ENCODE measurements around the gene MRTFA.

- TF ChIP-seq PTBP1 (IDR thresholded peaks at IDR 0.05; ENCODE audit: low read depth, low read length): no peak
- no peak for TF ChIP-seq SIRT6 (IDR thresholded peaks at IDR 0.05; ENCODE audit: low read depth, low read length)
- no peak for TF ChIP-seq MLX (CRISPR knock-in tag; conservative IDR thresholded peaks at IDR 0.05)
- TF ChIP-seq POLR2A (conservative IDR thresholded peaks at IDR 0.05): no peak
- no peak for TF ChIP-seq MXI1 (IDR thresholded peaks at IDR 0.05; ENCODE audit: low read depth, low read length)
- no peak for TF ChIP-seq EZH2 (IDR thresholded peaks at IDR 0.05; ENCODE audit: borderline replicate concordance, low read depth, low read length)
- TF ChIP-seq CTCF (IDR thresholded peaks at IDR 0.05 in 2 of 3, conservative IDR thresholded peaks at IDR 0.05 in 1 of 3; ENCODE audit: insufficient read depth in 2 of 3, low read depth in 1 of 3, low read length in 3 of 3): no peak
- no peak for TF ChIP-seq KLF13 (tag; IDR thresholded peaks at IDR 0.05; ENCODE audit: borderline replicate concordance, low read depth)
These were observed 16.8 kb upstream of the MRTFA start for GRCh38 chr22:40653361-40653760.
